Stimulated activated CD4-positive, alpha-beta T cell treated with anti-CD3 and anti-CD28 coated beads, TNF-alpha, amount 100 ng/mL, for 1 hour (primary cell): Measurements from ENCODE around the gene MYADM.
"Not testable (repeated sequence)": the region's sequence is repeated elsewhere in the genome, so short reads cannot be mapped to it uniquely, and the experiment has no call there.

Experiments
- DNase-seq, 3 donors: peaks; one replicate each; pipeline ENCODE4 v3.0.0-alpha.2; 2020; ENCODE audit warnings: low read depth in 3 of 3, low spot score in 1 of 3

The MYADM gene

GRCh38 chr19:53867225-53868090, at the start of gene MYADM:
TSS of gene MYADM (plus strand) at chr19:53867883. CDS start at chr19:53873530, 5,647 bp downstream.
- peak; percentile 99 to 100 (median 100) for DNase-seq

GRCh38 chr19:53818756-53819155, 48.9 kb upstream of the MYADM start:
- DNase-seq = no peak

GRCh38 chr19:53819861-53820260, 47.8 kb upstream of the MYADM start:
- no peak for DNase-seq

- DNase-seq = no peak
These were observed 44.1 kb upstream of the MYADM start for GRCh38 chr19:53823380-53824120.

GRCh38 chr19:53824134-53824611, 43.5 kb upstream of the MYADM start, which contains the start of gene NLRP12:
TSS of gene NLRP12 (minus strand) at chr19:53824314. CDS start at chr19:53824174, 140 bp downstream.
- DNase-seq = no peak

GRCh38 chr19:53826876-53827275, 40.8 kb upstream of the MYADM start:
- DNase-seq = no peak

- DNase-seq = no peak
These were observed 39.2 kb upstream of the MYADM start for GRCh38 chr19:53828531-53828930.

GRCh38 chr19:53832861-53833260, 34.8 kb upstream of the MYADM start:
- not testable (repeated sequence) for DNase-seq

- DNase-seq = not testable (repeated sequence)
These were observed 29.2 kb upstream of the MYADM start for GRCh38 chr19:53838446-53838845.

- DNase-seq = not testable (repeated sequence)
These were observed 27.4 kb upstream of the MYADM start for GRCh38 chr19:53840241-53840640.

- DNase-seq = not testable (repeated sequence)
These were observed 26.8 kb upstream of the MYADM start for GRCh38 chr19:53840914-53841313.

GRCh38 chr19:53844849-53845246, 22.8 kb upstream of the MYADM start:
- DNase-seq = no peak

GRCh38 chr19:53847555-53847954, 20.1 kb upstream of the MYADM start:
- no peak for DNase-seq

GRCh38 chr19:53849237-53849676, 18.4 kb upstream of the MYADM start:
- DNase-seq = no peak

GRCh38 chr19:53853707-53854106, 14.0 kb upstream of the MYADM start:
- no peak for DNase-seq

GRCh38 chr19:53864308-53864836, 3.3 kb upstream of the MYADM start:
- no peak for DNase-seq

GRCh38 chr19:53865523-53865917, 2.2 kb upstream of the MYADM start:
- no peak for DNase-seq

GRCh38 chr19:53865918-53866864, 1.5 kb upstream of the MYADM start:
- peak in 1 of 3 donors; percentile 37 for DNase-seq

GRCh38 chr19:53866865-53867224, 838 bp upstream of the MYADM start:
- no peak for DNase-seq

GRCh38 chr19:53868091-53868891, 608 bp downstream of the MYADM start:
- DNase-seq = no peak
